Measurements from ENCODE around the gene RASSF7.
A peak's percentile ranks its signal among the peaks of the same experiment; 100 is the strongest.

Gene RASSF7

GRCh38 chr11:520428-521176, 40.2 kb upstream of the RASSF7 start:
- ChIA-PET POLR2A (no interaction called here), CTCF (no interaction called here)
- no peak for DNase-seq (ENCODE audit: extremely low spot score)
- TF ChIP-seq TARDBP (IDR thresholded peaks at IDR 0.05) (no peak), PKNOX1 (IDR thresholded peaks at IDR 0.05) (no peak), FOXK2 (IDR thresholded peaks at IDR 0.05) (no peak), LEF1 (IDR thresholded peaks at IDR 0.05; ENCODE audit: borderline replicate concordance) (no peak), SP1 (IDR thresholded peaks at IDR 0.05) (no peak), FOXA1 (IDR thresholded peaks at IDR 0.05) (no peak), NFRKB (IDR thresholded peaks at IDR 0.05) (no peak), SUZ12 (IDR thresholded peaks at IDR 0.05) (no peak), ARNT (IDR thresholded peaks at IDR 0.05) (no peak), L3MBTL2 (conservative IDR thresholded peaks at IDR 0.05) (no peak), HDGF (IDR thresholded peaks at IDR 0.05; ENCODE audit: borderline replicate concordance) (no peak), CTBP1 (IDR thresholded peaks at IDR 0.05; ENCODE audit: borderline replicate concordance) (no peak), BHLHE40 (IDR thresholded peaks at IDR 0.05; ENCODE audit: borderline replicate concordance) (no peak), FOXM1 (IDR thresholded peaks at IDR 0.05; ENCODE audit: borderline replicate concordance) (no peak), ELF4 (IDR thresholded peaks at IDR 0.05) (no peak), ZNF384 (IDR thresholded peaks at IDR 0.05) (no peak)

- POLR2A ChIA-PET: no interaction called here
- CTCF ChIA-PET: no interaction called here
- no peak for DNase-seq (ENCODE audit: extremely low spot score)
- TF ChIP-seq SP1 (IDR thresholded peaks at IDR 0.05) (no peak), LEF1 (IDR thresholded peaks at IDR 0.05; ENCODE audit: borderline replicate concordance) (no peak), ZNF384 (IDR thresholded peaks at IDR 0.05) (no peak), FOXM1 (IDR thresholded peaks at IDR 0.05; ENCODE audit: borderline replicate concordance) (no peak), NFRKB (IDR thresholded peaks at IDR 0.05) (no peak)
Measured at GRCh38 chr11:521177-521688, 39.5 kb upstream of the RASSF7 start.

GRCh38 chr11:526192-526591, 34.6 kb upstream of the RASSF7 start:
- POLR2A ChIA-PET: no interaction called here
- CTCF ChIA-PET: no interaction called here
- TF ChIP-seq TARDBP (IDR thresholded peaks at IDR 0.05): no peak
- no peak for TF ChIP-seq SUZ12 (IDR thresholded peaks at IDR 0.05)
- no peak for TF ChIP-seq BHLHE40 (IDR thresholded peaks at IDR 0.05; ENCODE audit: borderline replicate concordance)
- no peak for TF ChIP-seq SP1 (IDR thresholded peaks at IDR 0.05)
- no peak for TF ChIP-seq ELF4 (IDR thresholded peaks at IDR 0.05)
- TF ChIP-seq NFRKB (IDR thresholded peaks at IDR 0.05): no peak
- TF ChIP-seq LEF1 (IDR thresholded peaks at IDR 0.05; ENCODE audit: borderline replicate concordance): no peak
- no peak for TF ChIP-seq PKNOX1 (IDR thresholded peaks at IDR 0.05)
- no peak for DNase-seq (ENCODE audit: extremely low spot score)

- CTCF ChIA-PET: no interaction called here
- POLR2A ChIA-PET: no interaction called here
- TF ChIP-seq CTBP1 (IDR thresholded peaks at IDR 0.05; ENCODE audit: borderline replicate concordance): no peak
- TF ChIP-seq ZNF384 (IDR thresholded peaks at IDR 0.05): no peak
- no peak for TF ChIP-seq LEF1 (IDR thresholded peaks at IDR 0.05; ENCODE audit: borderline replicate concordance)
- TF ChIP-seq SUZ12 (IDR thresholded peaks at IDR 0.05): no peak
- TF ChIP-seq ELF4 (IDR thresholded peaks at IDR 0.05): no peak
- peak; percentile 20; the same call in 1 of the 2 replicates for TF ChIP-seq PKNOX1 (IDR thresholded peaks at IDR 0.05)
- TF ChIP-seq FOXA1 (IDR thresholded peaks at IDR 0.05): no peak
- TF ChIP-seq FOXM1 (IDR thresholded peaks at IDR 0.05; ENCODE audit: borderline replicate concordance): no peak
- no peak for DNase-seq (ENCODE audit: extremely low spot score)
Measured at GRCh38 chr11:528166-528814, 32.5 kb upstream of the RASSF7 start.

- CTCF ChIA-PET: no interaction called here
- no peak for TF ChIP-seq FOXA1 (IDR thresholded peaks at IDR 0.05)
- no peak for TF ChIP-seq ARNT (IDR thresholded peaks at IDR 0.05)
Measured at GRCh38 chr11:528815-529727, 31.7 kb upstream of the RASSF7 start.

More at GRCh38 chr11:528815-529727, 31.7 kb upstream of the RASSF7 start:
- POLR2A ChIA-PET: no interaction called here
- no peak for DNase-seq (ENCODE audit: extremely low spot score)

All from HEK293T (cell line).